ENCODE results near the gene AAK1. TPM values are rescaled to one million over a fixed set of nuclear protein-coding genes. Genes with fewer than 3 reads are reported as not detected.

The AAK1 gene
- total and polyA plus RNA-seq, 12 donors = 26.2 to 106 (median 68.5) TPM

DNA sequence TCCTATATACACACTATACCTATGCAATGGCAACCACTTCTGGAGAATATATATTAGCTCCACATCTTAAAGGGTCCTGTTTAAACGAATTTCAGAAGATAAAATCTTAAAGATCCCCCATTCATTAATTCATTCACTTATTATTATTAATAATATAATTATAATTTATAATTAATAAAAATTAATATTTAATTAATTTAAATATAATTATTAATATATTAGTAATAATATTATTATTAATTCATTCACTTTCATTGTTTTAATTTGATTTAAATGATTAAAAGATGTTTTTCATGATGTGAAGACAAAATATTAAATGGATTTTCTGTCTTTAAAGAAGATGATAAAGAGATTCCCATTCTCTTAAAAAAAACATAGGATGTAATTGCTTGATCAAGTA is 227.4 kb downstream of the AAK1 start:
- Histone ChIP-seq H3K9me3 (replicated peaks in 1 of 3) (no peaks in the 10 kb centered on the region), H3K27me3 (no peaks in the 10 kb centered on the region), H3K4me3 (no peak overlapping the region), H3K36me3 (replicated peaks in 1 of 2) (peaks cover 0 to 69% of the 10 kb centered on the region in 2 donors), H3K4me1 (replicated peaks in 1 of 2) (no peaks in the 10 kb centered on the region), H3K27ac (no peak overlapping the region)
- DNase-seq = no peak
- 73 to 88% (median 80%) methylated on average over 1 of the region's 1 CpG for WGBS, 4 donors
- TF ChIP-seq, protein P1, sequence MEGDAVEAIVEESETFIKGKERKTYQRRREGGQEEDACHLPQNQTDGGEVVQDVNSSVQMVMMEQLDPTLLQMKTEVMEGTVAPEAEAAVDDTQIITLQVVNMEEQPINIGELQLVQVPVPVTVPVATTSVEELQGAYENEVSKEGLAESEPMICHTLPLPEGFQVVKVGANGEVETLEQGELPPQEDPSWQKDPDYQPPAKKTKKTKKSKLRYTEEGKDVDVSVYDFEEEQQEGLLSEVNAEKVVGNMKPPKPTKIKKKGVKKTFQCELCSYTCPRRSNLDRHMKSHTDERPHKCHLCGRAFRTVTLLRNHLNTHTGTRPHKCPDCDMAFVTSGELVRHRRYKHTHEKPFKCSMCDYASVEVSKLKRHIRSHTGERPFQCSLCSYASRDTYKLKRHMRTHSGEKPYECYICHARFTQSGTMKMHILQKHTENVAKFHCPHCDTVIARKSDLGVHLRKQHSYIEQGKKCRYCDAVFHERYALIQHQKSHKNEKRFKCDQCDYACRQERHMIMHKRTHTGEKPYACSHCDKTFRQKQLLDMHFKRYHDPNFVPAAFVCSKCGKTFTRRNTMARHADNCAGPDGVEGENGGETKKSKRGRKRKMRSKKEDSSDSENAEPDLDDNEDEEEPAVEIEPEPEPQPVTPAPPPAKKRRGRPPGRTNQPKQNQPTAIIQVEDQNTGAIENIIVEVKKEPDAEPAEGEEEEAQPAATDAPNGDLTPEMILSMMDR (IDR thresholded peaks at IDR 0.05) = no peak
- TF ChIP-seq POLR2A (IDR thresholded peaks at IDR 0.05) = no peak
- intact Hi-C loops (cut with DNase I) = no loop called here

Small RNA genes within 50 kb of the gene (small RNA-seq; reads per million reads assigned to genes)
- gene RN7SL604P = 0 reads per million in 2 donors
- 0 reads per million in 2 donors for gene SNORA36C

Other genes with a start within 250 kb of the AAK1 start
- gene NFU1, start 206.3 kb downstream of the AAK1 start, total RNA-seq = 100 to 1,000 TPM in 1 of 9 donors, 10 to 100 TPM in 8; 47.3 to 117 (median 53.9) TPM
- 10 to 100 TPM; 55.3 to 85.8 (median 58.8) TPM for gene NFU1, start 206.3 kb downstream of the AAK1 start, polyA plus RNA-seq
- gene ANXA4, start 98.4 kb upstream of the AAK1 start, total RNA-seq = 10 to 100 TPM; 27.2 to 57.4 (median 46.4) TPM
- 10 to 100 TPM; 20.6 to 34.5 (median 23.5) TPM for gene ANXA4, start 98.4 kb upstream of the AAK1 start, polyA plus RNA-seq
- gene GMCL1, start 185.9 kb upstream of the AAK1 start, total RNA-seq = 10 to 100 TPM in 6 of 9 donors, 1 to 10 TPM in 3; 7.3 to 14.9 (median 10.2) TPM
- gene GMCL1, start 185.9 kb upstream of the AAK1 start, polyA plus RNA-seq = 10 to 100 TPM in 1 of 3 donors, 1 to 10 TPM in 2; 2.8 to 11.5 (median 5.1) TPM

Data from adrenal gland (tissue), 12 donors.